Measurements from ENCODE around the gene PELI2. TPM values are rescaled to one million over a fixed set of nuclear protein-coding genes. Genes with fewer than 3 reads are reported as not detected.
A peak's percentile ranks its signal among the peaks of the same experiment; 100 is the strongest.

Gene PELI2
- polyA plus RNA-seq, 4 donors, result 21.4 to 32.4 (median 27.4) TPM

DNA sequence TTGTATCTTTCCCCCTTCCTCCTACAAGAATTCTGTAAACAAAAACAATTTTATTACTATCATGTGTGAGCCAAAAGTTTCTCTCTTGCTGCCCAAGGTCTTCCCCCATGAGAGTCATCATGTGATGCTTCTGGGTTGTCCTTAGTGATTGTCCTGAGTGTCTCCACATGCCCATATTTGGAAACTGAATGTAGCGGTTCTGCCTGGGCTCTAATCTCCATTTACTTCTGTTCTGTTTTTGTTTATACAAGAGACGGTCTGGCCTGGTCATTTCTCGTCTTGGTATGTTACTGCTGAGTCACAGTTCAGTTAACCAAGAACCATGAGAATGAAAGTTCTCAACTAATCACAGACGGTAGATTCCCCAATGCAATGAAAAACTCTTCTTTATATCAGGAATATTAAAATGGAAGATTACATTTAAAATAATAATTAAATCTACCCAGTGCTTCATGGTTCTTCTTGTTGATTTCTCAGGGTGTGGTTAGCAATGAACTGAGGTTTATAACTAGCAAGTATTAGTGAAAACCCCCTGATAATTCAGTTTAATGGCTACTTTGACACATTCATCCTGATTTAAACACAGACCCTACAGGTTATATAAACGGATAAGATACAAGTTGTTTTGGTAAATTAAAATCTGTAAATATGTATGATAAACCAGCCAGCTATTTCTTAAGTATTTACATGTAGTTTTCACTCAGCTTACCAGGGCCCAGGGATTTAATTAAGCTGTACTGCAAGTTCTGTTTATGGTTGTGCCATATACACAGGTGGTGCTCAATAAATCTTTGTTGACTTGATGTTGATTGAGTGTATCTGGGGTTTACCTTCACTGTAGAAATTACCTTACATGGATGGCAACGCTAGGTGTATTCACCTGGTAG, 81.1 kb downstream of the PELI2 start:
- no peak for DNase-seq (ENCODE audit: low read depth in 4 of 4, low spot score in 2 of 4)

GRCh38 chr14:56199982-56200577, 81.9 kb downstream of the PELI2 start:
- DNase-seq (ENCODE audit: low read depth in 4 of 4, low spot score in 2 of 4), result no peak

DNA sequence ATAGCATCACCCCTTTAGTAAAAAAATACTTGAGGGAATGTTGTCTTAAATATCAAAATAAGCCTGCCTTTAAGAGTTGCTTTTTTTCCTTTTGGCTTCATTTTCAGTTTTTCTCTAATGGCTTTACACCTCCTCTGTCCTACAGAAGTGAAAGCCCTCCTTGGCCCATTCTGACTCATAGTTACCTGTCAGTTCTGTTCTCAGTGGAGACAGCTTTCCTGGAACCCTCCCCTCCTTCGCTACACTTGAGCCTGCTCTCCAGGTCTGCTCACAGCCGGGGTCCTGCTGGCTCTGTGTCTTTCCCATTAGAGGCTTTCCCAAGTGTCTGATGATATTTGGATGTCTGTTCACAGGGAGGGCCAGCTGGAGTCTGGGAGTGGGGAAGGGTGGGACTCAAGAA, 84.0 kb downstream of the PELI2 start:
- DNase-seq (ENCODE audit: low read depth in 4 of 4, low spot score in 2 of 4), result no peak

DNA sequence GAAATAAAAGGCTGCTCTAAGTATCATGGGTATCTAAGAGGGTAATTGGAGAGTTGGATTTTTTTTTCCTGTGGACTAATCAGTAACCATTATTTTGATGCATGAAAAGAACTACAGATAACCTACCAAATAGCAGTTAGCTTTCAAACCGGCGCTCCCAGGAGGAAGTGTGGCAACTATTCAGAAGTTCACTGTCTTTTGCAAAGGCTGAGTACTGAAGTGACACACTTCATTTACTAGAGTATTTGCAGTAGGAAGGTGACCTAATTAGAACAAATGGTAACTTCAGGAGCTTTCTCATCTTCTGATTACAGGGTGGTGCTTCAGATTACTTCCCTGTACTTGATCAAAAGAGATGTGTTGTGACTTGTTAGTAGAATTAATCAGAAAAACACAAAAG, 87.7 kb downstream of the PELI2 start:
- no peak for DNase-seq (ENCODE audit: low read depth in 4 of 4, low spot score in 2 of 4)

GRCh38 chr14:56206596-56206995, 88.4 kb downstream of the PELI2 start:
- DNase-seq (ENCODE audit: low read depth in 4 of 4, low spot score in 2 of 4), result no peak

- no peak for DNase-seq (ENCODE audit: low read depth in 4 of 4, low spot score in 2 of 4)
Observed at GRCh38 chr14:56207626-56208292, 89.5 kb downstream of the PELI2 start.

DNA sequence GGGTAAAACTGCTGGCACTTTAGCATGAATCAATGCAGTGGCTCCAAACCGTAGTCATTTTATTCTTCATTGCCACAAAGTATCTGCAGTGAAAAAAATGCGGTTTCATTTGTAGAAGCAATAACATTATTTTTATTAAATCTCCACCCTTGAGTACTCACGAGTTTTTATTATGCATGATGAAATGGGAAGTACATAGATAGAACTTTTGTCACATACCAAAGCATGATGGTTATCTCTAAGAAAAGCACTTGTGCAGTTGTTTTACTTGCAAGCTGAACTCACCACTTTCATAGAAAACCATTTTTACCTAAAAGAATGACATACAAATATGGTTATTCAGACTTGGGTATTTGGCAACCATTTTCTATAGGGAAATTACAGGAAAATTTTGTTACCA, 90.3 kb downstream of the PELI2 start:
- no peak for DNase-seq (ENCODE audit: low read depth in 4 of 4, low spot score in 2 of 4)

- no peak for DNase-seq (ENCODE audit: low read depth in 4 of 4, low spot score in 2 of 4)
Observed at GRCh38 chr14:56210571-56210970, 92.4 kb downstream of the PELI2 start.

DNA sequence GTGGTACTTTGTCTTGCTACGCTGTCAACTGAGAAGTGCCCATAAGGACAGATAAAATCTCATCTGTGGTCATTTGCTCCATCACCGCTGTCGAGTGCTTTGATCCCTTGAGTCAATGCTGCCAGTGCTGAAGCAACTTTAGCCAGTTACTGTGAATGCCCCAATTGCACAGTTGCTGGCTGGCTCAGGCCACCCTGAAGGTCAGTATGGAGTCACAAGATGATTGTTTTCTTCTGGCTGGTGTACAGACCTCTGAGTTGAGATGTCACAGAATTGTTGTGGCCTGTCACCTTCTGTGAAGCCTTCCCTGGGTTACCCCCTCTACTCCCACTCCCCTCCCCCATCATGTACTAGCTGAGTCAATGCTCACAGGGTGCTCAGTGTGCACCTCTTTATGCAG, 92.9 kb downstream of the PELI2 start:
- DNase-seq (ENCODE audit: low read depth in 4 of 4, low spot score in 2 of 4), result no peak

- no peak for DNase-seq (ENCODE audit: low read depth in 4 of 4, low spot score in 2 of 4)
Observed at GRCh38 chr14:56211844-56212243, 93.6 kb downstream of the PELI2 start.

GRCh38 chr14:56212521-56212920, 94.3 kb downstream of the PELI2 start:
- DNase-seq (ENCODE audit: low read depth in 4 of 4, low spot score in 2 of 4), result no peak

DNA sequence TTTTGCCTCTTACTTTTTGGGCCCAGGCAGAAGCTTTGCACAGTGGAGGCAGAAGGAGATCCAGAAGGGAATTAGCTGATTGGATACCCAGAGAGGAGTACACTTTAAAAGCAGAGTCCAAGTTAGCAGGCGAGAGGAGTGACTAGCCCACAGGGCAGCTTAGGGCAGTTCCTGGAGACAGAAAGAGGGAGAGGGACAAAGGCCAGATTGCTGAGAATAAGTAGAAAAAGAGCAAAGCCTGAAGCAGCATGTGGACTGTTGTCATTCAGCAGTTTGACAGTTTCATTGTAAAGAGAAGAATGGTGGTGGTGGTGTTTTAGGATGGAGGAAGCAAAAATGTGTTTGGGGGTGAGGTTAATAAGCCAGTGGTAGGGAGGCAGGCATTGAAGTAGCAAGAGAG, 95.1 kb downstream of the PELI2 start:
- DNase-seq (ENCODE audit: low read depth in 4 of 4, low spot score in 2 of 4), result no peak

DNA sequence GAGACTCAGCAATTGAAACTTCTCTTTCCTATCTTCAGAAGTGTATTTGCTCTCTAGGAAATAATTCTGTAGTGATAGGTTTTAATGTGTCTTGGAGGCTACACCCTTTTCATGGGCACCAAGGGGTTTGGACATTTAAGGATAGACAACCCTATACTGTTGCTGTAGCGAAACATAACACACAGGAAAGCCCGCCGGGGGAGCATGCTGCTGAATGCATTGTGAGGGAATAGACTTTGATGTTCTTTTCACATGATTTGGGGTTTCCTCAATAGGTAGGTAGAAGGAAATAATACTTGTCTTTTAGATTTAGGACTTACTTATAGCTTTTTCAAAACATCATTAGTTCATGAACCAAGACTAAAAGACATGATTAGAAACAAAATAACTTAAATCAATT, 97.0 kb downstream of the PELI2 start:
- DNase-seq (ENCODE audit: low read depth in 4 of 4, low spot score in 2 of 4), result no peak

DNA sequence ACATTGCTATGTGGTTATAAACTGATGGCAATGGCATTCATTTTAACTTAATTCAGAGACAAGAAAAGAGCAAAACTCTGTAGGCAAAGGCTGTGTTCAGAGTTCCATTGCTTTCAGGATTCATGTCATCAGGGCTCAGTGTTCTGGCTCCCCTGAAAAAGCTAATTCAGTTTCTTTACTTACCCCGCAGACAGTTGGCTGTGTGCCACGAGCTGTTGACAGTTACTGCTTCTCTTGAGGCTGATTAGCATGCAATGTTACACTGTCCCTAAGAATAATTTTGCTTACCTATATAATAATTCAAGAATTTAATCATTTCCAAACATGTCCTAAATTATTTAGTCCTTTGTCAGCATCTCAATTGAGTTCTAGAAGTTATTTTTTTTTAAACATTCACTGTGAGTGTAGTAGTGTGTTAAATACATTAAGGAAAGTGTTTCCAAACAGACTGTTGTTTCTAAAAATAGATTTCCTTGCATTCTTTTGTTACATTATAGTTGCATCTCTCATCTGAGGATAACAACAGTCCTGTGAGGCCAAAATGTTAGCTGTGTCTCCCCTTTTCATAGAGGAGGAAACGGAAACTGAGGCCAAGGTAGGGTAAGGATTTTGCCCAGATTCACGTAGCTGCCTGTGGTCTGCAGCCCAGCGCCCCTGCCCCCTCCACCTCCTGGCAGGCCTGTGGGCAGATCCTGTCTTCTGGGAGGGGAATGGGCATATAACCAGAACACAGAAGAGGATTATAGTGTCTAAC, 98.6 kb downstream of the PELI2 start:
- peak in 1 of 4 donors; percentile 43 for DNase-seq (ENCODE audit: low read depth in 4 of 4, low spot score in 2 of 4)

- no peak for DNase-seq (ENCODE audit: low read depth in 4 of 4, low spot score in 2 of 4)
Observed at GRCh38 chr14:56217380-56218045, 99.3 kb downstream of the PELI2 start.

DNA sequence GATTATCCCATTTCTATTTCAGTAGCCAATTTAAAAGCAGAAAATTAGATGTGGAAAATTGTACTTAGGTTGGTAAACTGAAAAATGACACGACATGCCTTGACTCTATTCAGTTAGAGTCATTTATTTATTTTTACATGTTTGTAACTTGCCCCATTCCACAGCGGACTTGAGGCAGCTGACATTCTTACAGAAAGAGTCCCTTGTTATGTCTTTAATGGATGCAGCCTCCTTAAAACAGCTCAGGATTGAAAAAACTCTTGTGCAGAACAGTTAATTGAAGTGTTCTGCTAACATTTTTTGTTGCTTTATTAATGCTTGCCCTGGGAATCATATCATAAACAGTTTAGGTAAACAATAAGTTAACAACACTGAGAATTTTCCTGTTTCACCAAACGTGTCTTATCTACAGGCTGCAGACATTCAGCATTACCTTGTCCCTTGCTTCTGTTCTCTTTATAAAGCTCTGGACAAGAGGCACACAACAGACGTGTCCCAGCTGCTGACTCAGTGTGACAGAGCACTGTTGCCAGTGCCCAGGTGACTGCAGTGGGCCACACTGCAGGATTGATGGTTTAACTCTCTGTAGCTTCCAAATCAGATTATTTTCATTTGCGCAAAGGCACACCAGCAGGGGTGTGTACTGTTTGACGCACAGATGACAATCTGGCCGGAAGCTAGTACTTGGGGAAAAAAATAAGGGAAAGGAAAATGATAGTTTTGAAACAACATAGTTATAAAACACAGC, 101.6 kb downstream of the PELI2 start:
- DNase-seq (ENCODE audit: low read depth in 4 of 4, low spot score in 2 of 4), result no peak

GRCh38 chr14:56221382-56222128, 103.3 kb downstream of the PELI2 start:
- DNase-seq (ENCODE audit: low read depth in 4 of 4, low spot score in 2 of 4), result no peak

- no peak for DNase-seq (ENCODE audit: low read depth in 4 of 4, low spot score in 2 of 4)
Observed at GRCh38 chr14:56224229-56224628, 106.0 kb downstream of the PELI2 start.
